Sigmoid colon (tissue), 4 donors: ENCODE data around the gene FAM25A.

Experiments used
- EP300 ChIP-seq, 4 donors: sonication (generic); formaldehyde crosslinking; IDR thresholded peaks; one replicate each; pipeline ENCODE4 v1.6.1; 2017; ENCODE audit warnings: antibody characterized with exemption in 4 of 4
- POLR2A ChIP-seq, 2 donors: fragments of 450-650 bp; IDR thresholded peaks; one replicate each; pipeline ENCODE4 v1.6.1; 2016; ENCODE audit warnings: antibody characterized with exemption in 2 of 2, mild to moderate bottlenecking in 2 of 2, moderate library complexity in 2 of 2
- POLR2AphosphoS5 ChIP-seq, 4 donors: sonication (generic); formaldehyde crosslinking; IDR thresholded peaks; one replicate each; pipeline ENCODE4 v1.6.1; 2017; ENCODE audit warnings: antibody characterized with exemption in 4 of 4
- TF ChIP-seq, protein P1 (sequence below), 4 experiments: fragments of 450-650 bp in 3 of 4; fragments of 200-600 bp in 1 of 4; IDR thresholded peaks; one replicate each; pipeline ENCODE4 v1.5.1; 2016 to 2019; ENCODE audit warnings: antibody characterized with exemption in 4 of 4, mild to moderate bottlenecking in 3 of 4, moderate library complexity in 2 of 4

DNA sequence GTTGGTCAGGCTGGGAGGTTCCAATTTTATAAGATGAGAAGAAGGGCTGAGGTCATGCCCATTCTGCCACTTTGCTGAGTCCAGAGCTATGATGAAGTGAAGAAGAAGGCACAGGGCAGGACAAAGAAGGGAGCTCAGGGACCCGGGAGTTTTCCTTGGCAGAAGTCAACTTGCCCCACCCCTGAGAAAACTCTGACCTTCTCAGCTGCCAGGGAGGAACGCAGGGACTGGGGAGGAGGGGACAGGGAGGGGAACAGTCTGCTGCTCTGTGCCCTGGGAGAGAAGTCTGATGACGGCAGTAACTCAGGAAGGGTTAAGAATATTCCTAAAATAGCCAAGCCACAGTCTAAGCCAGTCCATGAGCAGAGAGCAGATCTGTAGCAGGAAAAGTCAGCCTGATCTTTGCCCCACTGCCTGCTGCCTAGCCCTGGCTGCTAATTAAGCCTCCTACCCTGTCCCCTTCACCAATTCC is 40.1 kb upstream of the FAM25A start:
- TF ChIP-seq, protein P1, sequence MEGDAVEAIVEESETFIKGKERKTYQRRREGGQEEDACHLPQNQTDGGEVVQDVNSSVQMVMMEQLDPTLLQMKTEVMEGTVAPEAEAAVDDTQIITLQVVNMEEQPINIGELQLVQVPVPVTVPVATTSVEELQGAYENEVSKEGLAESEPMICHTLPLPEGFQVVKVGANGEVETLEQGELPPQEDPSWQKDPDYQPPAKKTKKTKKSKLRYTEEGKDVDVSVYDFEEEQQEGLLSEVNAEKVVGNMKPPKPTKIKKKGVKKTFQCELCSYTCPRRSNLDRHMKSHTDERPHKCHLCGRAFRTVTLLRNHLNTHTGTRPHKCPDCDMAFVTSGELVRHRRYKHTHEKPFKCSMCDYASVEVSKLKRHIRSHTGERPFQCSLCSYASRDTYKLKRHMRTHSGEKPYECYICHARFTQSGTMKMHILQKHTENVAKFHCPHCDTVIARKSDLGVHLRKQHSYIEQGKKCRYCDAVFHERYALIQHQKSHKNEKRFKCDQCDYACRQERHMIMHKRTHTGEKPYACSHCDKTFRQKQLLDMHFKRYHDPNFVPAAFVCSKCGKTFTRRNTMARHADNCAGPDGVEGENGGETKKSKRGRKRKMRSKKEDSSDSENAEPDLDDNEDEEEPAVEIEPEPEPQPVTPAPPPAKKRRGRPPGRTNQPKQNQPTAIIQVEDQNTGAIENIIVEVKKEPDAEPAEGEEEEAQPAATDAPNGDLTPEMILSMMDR (IDR thresholded peaks at IDR 0.05), result no peak
- peak in 1 of 4 donors; percentile 22 for TF ChIP-seq EP300 (IDR thresholded peaks at IDR 0.05)
- TF ChIP-seq POLR2A (IDR thresholded peaks at IDR 0.05), result no peak
- TF ChIP-seq POLR2AphosphoS5 (IDR thresholded peaks at IDR 0.05), result peak in 1 of 4 donors; percentile 20
